SH-SY5Y (cell line): ENCODE data around the gene SLF2.

Source experiments
- GATA2 ChIP-seq: IDR thresholded peaks from 2 replicates; pipeline ENCODE4 v1.6.1; 2011; ENCODE audit warnings: mild to moderate bottlenecking, low read depth, low read length
- GATA3 ChIP-seq: IDR thresholded peaks from 2 replicates; pipeline ENCODE4 v1.6.1; 2011; ENCODE audit warnings: low read depth, mild to moderate bottlenecking, low read length, moderate library complexity

The SLF2 gene

GRCh38 chr10:100873146-100873826, 39.5 kb upstream of the SLF2 start:
- TF ChIP-seq GATA2 (no peak), GATA3 (no peak)

GRCh38 chr10:100873827-100874326, 38.9 kb upstream of the SLF2 start:
- no peak for TF ChIP-seq GATA2

GRCh38 chr10:100874702-100875483, 37.9 kb upstream of the SLF2 start:
- TF ChIP-seq GATA3 (no peak), GATA2 (no peak)

GRCh38 chr10:100875484-100876166, 37.1 kb upstream of the SLF2 start:
- no peak for TF ChIP-seq GATA2
- TF ChIP-seq GATA3: no peak

- TF ChIP-seq GATA3: no peak
- no peak for TF ChIP-seq GATA2
Measured at GRCh38 chr10:100876585-100877460, 35.9 kb upstream of the SLF2 start.

- no peak for TF ChIP-seq GATA2
- TF ChIP-seq GATA3: no peak
Measured at GRCh38 chr10:100877461-100877850, 35.3 kb upstream of the SLF2 start.

GRCh38 chr10:100878291-100878910, 34.4 kb upstream of the SLF2 start:
- TF ChIP-seq GATA3: no peak

- TF ChIP-seq GATA2 (no peak), GATA3 (no peak)
Measured at GRCh38 chr10:100879741-100880360, 32.9 kb upstream of the SLF2 start.

- 0 out of 2 replicates have a peak, but pooled peaks have one; percentile 8 for TF ChIP-seq GATA2
- TF ChIP-seq GATA3: no peak
Measured at GRCh38 chr10:100881556-100882213, 31.1 kb upstream of the SLF2 start.

GRCh38 chr10:100882252-100882651, 30.5 kb upstream of the SLF2 start:
- TF ChIP-seq GATA3 (no peak), GATA2 (no peak)

- no peak for TF ChIP-seq GATA3
- TF ChIP-seq GATA2: no peak
Measured at GRCh38 chr10:100882671-100883311, 30.0 kb upstream of the SLF2 start.

- TF ChIP-seq GATA2 (no peak), GATA3 (no peak)
Measured at GRCh38 chr10:100883312-100883821, 29.4 kb upstream of the SLF2 start.
